HG03280 (cell line): ENCODE results near the gene CENPF.
A peak's percentile ranks its signal among the peaks of the same experiment; 100 is the strongest.
"Not testable (repeated sequence)": the region's sequence is repeated elsewhere in the genome, so short reads cannot be mapped to it uniquely, and the experiment has no call there.

ENCODE experiments used
- ATAC-seq: cut with Tn5 transposase; IDR thresholded peaks from one replicate; pipeline ENCODE4 v1.9.1; 2021; ENCODE audit warnings: mild to moderate bottlenecking, moderate library complexity; ENCODE audit not compliant: unreplicated experiment

Gene CENPF, protein sequence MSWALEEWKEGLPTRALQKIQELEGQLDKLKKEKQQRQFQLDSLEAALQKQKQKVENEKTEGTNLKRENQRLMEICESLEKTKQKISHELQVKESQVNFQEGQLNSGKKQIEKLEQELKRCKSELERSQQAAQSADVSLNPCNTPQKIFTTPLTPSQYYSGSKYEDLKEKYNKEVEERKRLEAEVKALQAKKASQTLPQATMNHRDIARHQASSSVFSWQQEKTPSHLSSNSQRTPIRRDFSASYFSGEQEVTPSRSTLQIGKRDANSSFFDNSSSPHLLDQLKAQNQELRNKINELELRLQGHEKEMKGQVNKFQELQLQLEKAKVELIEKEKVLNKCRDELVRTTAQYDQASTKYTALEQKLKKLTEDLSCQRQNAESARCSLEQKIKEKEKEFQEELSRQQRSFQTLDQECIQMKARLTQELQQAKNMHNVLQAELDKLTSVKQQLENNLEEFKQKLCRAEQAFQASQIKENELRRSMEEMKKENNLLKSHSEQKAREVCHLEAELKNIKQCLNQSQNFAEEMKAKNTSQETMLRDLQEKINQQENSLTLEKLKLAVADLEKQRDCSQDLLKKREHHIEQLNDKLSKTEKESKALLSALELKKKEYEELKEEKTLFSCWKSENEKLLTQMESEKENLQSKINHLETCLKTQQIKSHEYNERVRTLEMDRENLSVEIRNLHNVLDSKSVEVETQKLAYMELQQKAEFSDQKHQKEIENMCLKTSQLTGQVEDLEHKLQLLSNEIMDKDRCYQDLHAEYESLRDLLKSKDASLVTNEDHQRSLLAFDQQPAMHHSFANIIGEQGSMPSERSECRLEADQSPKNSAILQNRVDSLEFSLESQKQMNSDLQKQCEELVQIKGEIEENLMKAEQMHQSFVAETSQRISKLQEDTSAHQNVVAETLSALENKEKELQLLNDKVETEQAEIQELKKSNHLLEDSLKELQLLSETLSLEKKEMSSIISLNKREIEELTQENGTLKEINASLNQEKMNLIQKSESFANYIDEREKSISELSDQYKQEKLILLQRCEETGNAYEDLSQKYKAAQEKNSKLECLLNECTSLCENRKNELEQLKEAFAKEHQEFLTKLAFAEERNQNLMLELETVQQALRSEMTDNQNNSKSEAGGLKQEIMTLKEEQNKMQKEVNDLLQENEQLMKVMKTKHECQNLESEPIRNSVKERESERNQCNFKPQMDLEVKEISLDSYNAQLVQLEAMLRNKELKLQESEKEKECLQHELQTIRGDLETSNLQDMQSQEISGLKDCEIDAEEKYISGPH (N-terminal part only)

GRCh38 chr1:214602764-214603657 lies at the start of gene CENPF:
Gene CENPF, plus strand, starts transcription at chr1:214603195. Its CDS starts 10,560 bp downstream, at chr1:214613755.
- peak; percentile 100 for ATAC-seq

DNA sequence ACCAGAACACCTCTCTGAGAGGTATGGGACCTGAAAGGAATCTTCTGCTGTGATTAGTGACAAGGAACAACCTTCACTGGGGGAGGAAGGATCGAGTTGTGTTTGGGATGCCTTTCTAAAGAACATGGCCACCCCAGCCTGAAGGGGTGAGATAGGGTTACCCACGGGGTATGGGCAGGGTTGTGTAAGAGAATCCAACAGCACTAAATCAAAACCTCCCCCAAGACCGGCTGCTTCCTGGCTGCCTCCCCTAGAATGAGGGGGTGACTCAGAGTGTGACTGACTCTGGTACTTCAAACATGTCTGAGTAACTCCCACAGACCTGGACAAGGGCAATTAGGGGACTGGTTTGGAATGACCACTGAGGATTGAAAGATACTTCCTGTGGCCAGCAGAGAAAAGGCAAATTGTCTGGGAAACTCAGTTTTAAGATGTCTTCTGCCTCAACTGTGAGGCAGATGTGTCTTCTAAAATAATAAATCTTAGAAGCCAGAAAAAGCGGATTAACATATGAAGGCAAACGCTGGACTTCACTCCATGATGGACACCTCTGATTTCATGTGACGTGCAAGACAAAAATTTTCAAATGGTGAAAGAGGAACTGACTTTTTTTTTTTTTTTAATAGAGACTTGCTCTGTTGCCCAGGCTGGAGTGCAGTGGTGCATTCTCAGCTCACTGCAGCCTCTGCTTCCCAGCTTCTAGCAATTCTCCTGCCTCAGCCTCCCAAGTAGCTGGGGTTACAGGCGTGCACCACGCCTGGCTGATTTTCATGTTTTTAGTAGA lies 44.9 kb upstream of the CENPF start:
- ATAC-seq, result no peak

DNA sequence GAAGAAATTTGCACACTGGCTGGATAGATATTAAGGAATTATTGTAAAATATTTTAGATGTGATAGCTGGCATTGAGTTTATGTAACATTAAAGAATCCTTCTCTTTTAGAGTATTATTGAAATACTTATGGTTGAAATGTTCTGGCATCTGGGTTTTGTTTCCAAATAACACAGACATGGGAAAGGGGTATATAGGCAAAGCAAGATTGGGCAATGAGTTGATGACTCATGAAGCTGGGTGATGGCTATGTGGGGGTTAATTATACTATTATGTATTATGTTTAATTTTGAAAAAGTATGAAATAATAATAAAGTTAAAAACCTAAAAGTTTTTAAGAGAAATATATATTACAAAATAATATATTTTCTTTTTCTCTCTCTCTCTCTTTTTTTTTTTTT lies 39.1 kb upstream of the CENPF start:
- ATAC-seq, result no peak

- ATAC-seq, result no peak
Observed at GRCh38 chr1:214565310-214565709, 37.7 kb upstream of the CENPF start.

DNA sequence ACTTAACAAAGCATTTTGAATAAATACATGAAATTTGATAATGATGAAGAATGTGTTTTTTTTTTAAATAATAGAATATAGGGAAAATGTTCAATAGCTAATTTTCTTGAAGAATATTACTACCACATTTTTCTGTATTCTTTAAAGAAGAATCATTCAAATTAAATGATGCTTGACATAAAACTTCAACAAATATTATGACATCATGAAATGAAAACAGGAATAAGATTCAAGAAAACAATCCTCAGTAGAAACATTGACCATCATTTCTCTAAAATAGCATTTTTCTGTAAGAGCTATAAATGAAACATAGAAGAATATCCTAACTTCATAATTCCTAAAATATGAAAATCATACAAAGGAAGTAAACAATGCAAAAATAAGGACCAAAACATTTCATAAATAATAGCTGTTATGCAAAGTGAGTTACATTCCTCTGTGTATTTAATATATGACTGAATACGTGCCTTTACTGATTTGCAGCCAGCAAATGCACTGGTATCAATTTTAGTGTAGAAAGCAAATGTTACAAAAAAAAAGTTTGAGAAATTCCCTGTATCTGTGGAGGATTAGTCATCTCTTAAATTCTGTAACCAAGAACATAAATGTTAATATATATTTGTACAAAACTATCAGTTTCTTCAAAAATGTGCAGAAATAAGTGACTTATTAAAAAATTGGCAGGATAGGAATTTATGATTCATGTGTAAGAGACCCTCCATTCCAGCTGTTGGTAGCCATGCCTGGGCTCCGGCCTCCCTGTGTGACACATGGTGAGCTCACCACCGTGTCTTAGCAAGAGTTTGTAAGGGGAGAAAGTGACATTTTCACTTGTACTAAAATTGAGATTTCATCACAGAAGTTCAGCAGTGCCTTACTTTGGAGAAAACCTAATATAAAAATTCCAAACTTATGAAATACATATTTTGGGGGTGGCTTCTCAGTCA lies 36.6 kb upstream of the CENPF start:
- ATAC-seq, result no peak

- ATAC-seq, result no peak
Observed at GRCh38 chr1:214567481-214567980, 35.5 kb upstream of the CENPF start.

DNA sequence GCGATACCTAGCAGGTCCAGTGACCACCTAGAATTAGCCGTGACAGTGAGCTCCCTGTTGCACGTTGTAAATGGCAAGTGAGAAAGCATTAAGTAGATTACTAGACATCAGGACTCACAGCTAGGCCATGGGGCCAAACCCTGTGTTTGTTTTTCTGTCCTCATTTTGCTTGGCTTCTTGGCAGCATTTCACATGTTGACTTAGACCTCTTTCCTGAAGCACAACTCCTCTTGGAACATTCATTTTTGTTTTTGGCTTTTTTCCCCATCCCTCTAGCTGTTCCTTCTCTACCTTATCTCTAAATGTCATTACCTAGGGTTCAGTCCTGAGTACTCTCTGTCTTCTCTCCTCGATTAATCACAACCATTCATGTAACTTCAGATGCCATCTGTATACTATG lies 34.7 kb upstream of the CENPF start:
- no peak for ATAC-seq

- ATAC-seq, result no peak
Observed at GRCh38 chr1:214569357-214570004, 33.5 kb upstream of the CENPF start.

GRCh38 chr1:214570442-214570841 lies 32.6 kb upstream of the CENPF start:
- ATAC-seq, result no peak

DNA sequence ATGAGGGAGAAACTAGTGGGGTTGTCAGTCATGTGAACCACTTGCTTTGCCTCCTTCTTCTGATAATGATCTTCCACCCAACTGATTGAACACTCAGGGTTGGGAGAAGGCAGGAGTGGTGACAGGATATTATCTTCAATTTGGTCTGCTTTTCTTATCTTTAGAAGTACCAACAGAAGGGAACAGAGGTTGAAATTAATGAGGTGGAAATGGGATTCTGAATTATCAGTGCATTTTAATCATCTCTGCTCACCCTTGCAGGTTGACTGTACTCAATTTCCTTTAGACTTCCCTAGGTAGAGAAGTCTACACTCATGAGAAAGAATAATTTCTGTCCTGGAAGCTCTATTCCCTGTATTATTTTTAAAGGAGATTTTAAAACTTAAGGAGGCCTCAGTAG lies 31.7 kb upstream of the CENPF start:
- ATAC-seq, result no peak

GRCh38 chr1:214573386-214574318 lies 29.3 kb upstream of the CENPF start:
- no peak for ATAC-seq

- no peak for ATAC-seq
Observed at GRCh38 chr1:214574598-214575411, 28.2 kb upstream of the CENPF start.

DNA sequence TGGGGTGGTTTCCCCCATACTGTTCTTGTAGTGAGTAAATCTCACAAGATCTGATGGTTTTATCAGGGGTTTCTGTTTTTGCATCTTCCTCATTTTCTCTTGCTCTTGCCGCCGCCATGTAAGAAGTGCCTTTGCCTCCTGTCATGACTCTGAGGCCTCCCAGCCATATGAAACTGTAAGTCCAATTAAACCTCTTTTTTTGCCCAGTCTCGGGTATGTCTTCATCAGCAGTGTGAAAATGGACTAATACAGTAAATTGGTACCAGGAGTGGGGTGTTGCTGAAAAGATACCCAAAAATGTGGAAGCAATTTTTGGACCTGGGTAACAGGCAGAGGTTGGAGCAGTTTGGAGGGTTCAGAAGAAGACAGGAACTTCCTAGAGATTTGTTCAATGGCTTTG lies 26.9 kb upstream of the CENPF start:
- ATAC-seq, result not testable (repeated sequence)

- no peak for ATAC-seq
Observed at GRCh38 chr1:214579183-214579582, 23.8 kb upstream of the CENPF start.

- ATAC-seq, result no peak
Observed at GRCh38 chr1:214581785-214582184, 21.2 kb upstream of the CENPF start.
